Osteoblast (primary cell): ENCODE data around the gene MZF1. TPM values are rescaled to one million over a fixed set of nuclear protein-coding genes. Genes with fewer than 3 reads are reported as not detected.

ENCODE experiments used
- small RNA-seq: library from RNA; depleted of rRNA; stranded (forward); fragments of <200 nt; gene quantifications from one replicate; pipeline ENCODE3, GENCODE V24; 2012
- total RNA-seq: library from RNA; depleted of rRNA; stranded (reverse); fragments of >200 nt; gene quantifications from 2 replicates; pipeline ENCODE4 v1.2.3, GENCODE V29; 2012

Gene MZF1
- total RNA-seq, 1 donor, result 23.9 TPM

Small RNAs within 50 kb of the gene (small RNA-seq; reads per million reads assigned to genes)
- gene MIR6807 (0.82 reads per million, percentile 14 among the genes with 10 or more reads in this experiment), gene RN7SL525P (not detected)

Other genes starting within 250 kb of the MZF1 start
- 2.5 and 3.5 TPM in 2 replicates for gene ZSCAN22, start 246.3 kb downstream of the MZF1 start, total RNA-seq
- gene A1BG, start 219.8 kb downstream of the MZF1 start, total RNA-seq, result 1.1 and 1.5 TPM in 2 replicates
- 1.2 and 1.4 TPM in 2 replicates for gene ZNF497, start 210.6 kb downstream of the MZF1 start, total RNA-seq
- gene ZNF837, start 192.3 kb downstream of the MZF1 start, total RNA-seq, result 4.4 and 4.7 TPM in 2 replicates
- gene RPS5, start 186.1 kb downstream of the MZF1 start, total RNA-seq, result 1,166 and 1,239 TPM in 2 replicates
- gene RNF225, start 177.7 kb downstream of the MZF1 start, total RNA-seq, result not detected in 2 replicates
- 20.6 and 25.7 TPM in 2 replicates for gene ZNF584, start 164.7 kb downstream of the MZF1 start, total RNA-seq
- 8.8 and 10.1 TPM in 2 replicates for gene ZNF132, start 133.2 kb downstream of the MZF1 start, total RNA-seq
- 10.5 and 11.8 TPM in 2 replicates for gene ZNF324B, start 121.7 kb downstream of the MZF1 start, total RNA-seq
- gene ZNF324, start 106.3 kb downstream of the MZF1 start, total RNA-seq, result 16.2 and 20.6 TPM in 2 replicates
- gene ZNF446, start 97.0 kb downstream of the MZF1 start, total RNA-seq, result 14.1 and 18.1 TPM in 2 replicates
- gene SLC27A5, start 61.3 kb downstream of the MZF1 start, total RNA-seq, result 5.3 and 6.5 TPM in 2 replicates
- gene ZBTB45, start 53.5 kb downstream of the MZF1 start, total RNA-seq, result 6.9 and 8.5 TPM in 2 replicates
- 224 and 248 TPM in 2 replicates for gene TRIM28, start 29.3 kb downstream of the MZF1 start, total RNA-seq
- gene CHMP2A, start 18.2 kb downstream of the MZF1 start, total RNA-seq, result 98.1 and 106 TPM in 2 replicates
- gene UBE2M, start 14.7 kb downstream of the MZF1 start, total RNA-seq, result 54.6 and 56.6 TPM in 2 replicates